ENCODE data around the gene DBP.

GRCh38 chr19:48637948-48638830, 1.0 kb upstream of the DBP start:
- no peak for TF ChIP-seq EZH2 (IDR thresholded peaks at IDR 0.05; ENCODE audit: borderline replicate concordance, low read length)
- TF ChIP-seq, protein P1, sequence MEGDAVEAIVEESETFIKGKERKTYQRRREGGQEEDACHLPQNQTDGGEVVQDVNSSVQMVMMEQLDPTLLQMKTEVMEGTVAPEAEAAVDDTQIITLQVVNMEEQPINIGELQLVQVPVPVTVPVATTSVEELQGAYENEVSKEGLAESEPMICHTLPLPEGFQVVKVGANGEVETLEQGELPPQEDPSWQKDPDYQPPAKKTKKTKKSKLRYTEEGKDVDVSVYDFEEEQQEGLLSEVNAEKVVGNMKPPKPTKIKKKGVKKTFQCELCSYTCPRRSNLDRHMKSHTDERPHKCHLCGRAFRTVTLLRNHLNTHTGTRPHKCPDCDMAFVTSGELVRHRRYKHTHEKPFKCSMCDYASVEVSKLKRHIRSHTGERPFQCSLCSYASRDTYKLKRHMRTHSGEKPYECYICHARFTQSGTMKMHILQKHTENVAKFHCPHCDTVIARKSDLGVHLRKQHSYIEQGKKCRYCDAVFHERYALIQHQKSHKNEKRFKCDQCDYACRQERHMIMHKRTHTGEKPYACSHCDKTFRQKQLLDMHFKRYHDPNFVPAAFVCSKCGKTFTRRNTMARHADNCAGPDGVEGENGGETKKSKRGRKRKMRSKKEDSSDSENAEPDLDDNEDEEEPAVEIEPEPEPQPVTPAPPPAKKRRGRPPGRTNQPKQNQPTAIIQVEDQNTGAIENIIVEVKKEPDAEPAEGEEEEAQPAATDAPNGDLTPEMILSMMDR (IDR thresholded peaks at IDR 0.05; ENCODE audit: low read length) = peak; percentile 34; the same call in 1 of the 2 replicates

Measured in OCI-LY1 (cell line).